Measurements from ENCODE around the gene PTBP2. TPM values are rescaled to one million over a fixed set of nuclear protein-coding genes. Genes with fewer than 3 reads are reported as not detected.

PTBP2 gene
- total and polyA plus RNA-seq, 10 of the 15 experiments (the other 5 are each of a cell fraction or from before 2014, with no cell fraction given): 5.8 to 17.5 (median 11.1) TPM

DNA sequence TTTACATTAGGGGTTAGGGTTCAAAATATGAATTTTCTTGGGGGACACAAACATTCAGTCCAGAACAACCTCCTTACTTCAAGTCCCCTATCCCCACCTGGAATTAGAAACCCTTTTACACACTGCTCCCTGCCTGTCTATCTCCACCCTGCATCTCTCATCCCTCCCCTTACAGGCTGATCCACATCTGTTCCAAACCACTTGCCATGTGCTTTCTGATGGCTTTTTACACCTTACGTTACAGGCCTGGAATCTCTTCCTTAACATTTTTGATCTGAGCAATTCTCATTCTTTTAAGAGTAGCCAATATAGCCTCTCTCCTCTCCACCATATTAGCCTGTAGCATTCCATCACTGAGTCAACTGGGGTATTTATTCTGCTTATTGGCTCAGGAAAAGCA is 122.0 kb downstream of the PTBP2 start:
- H3K4me3 ChIP-seq: no peak overlapping the region
- 93% methylated on average over 1 of the region's 1 CpG for WGBS (ENCODE audit: insufficient coverage, insufficient replicate concordance, low lambda C conversion rate, missing lambda C conversion rate)
- no peak overlapping the region for H3K4me2 ChIP-seq (ENCODE audit: control insufficient read depth, insufficient read depth)
- H2AFZ ChIP-seq (ENCODE audit: control insufficient read depth, low read depth, low read length): no peak overlapping the region
- TF ChIP-seq EP300 (IDR thresholded peaks at IDR 0.05; ENCODE audit: borderline replicate concordance in 1 of 2, control insufficient read depth in 1 of 2, low read depth in 2 of 2, low read length in 2 of 2) (no peak), MTA2 (IDR thresholded peaks at IDR 0.05; ENCODE audit: low read depth) (no peak), CBX5 (IDR thresholded peaks at IDR 0.05; ENCODE audit: low read depth) (no peak), KAT2A (conservative IDR thresholded peaks at IDR 0.05; ENCODE audit: control insufficient read depth, low read depth, low read length) (no peak), MYC (IDR thresholded peaks at IDR 0.05; ENCODE audit: insufficient read depth, insufficient read length, insufficient replicate concordance, low read length, severe bottlenecking) (no peak), SMAD1 (IDR thresholded peaks at IDR 0.05; ENCODE audit: low read depth, partially characterized antibody) (no peak), SUZ12 (IDR thresholded peaks at IDR 0.05; ENCODE audit: unreplicated experiment) (no peak), BMI1 (IDR thresholded peaks at IDR 0.05; ENCODE audit: borderline replicate concordance) (no peak), EZH2 (IDR thresholded peaks at IDR 0.05; ENCODE audit: borderline replicate concordance, control insufficient read depth, low read depth, low read length) (no peak), TARDBP (IDR thresholded peaks at IDR 0.05; ENCODE audit: borderline replicate concordance) (no peak), POLR2AphosphoS2 (IDR thresholded peaks at IDR 0.05; ENCODE audit: low read depth, low read length) (no peak), SIX5 (IDR thresholded peaks at IDR 0.05; ENCODE audit: low read depth, low read length, severe bottlenecking) (no peak), SMC3 (IDR thresholded peaks at IDR 0.05; ENCODE audit: borderline replicate concordance, low read length) (no peak), IKZF1 (conservative IDR thresholded peaks at IDR 0.05) (no peak)
- TF ChIP-seq, protein P1, sequence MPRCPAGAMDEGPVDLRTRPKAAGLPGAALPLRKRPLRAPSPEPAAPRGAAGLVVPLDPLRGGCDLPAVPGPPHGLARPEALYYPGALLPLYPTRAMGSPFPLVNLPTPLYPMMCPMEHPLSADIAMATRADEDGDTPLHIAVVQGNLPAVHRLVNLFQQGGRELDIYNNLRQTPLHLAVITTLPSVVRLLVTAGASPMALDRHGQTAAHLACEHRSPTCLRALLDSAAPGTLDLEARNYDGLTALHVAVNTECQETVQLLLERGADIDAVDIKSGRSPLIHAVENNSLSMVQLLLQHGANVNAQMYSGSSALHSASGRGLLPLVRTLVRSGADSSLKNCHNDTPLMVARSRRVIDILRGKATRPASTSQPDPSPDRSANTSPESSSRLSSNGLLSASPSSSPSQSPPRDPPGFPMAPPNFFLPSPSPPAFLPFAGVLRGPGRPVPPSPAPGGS (IDR thresholded peaks at IDR 0.05; ENCODE audit: borderline replicate concordance, insufficient read depth, low read depth, low read length, poor library complexity, severe bottlenecking): no peak
- TF ChIP-seq, protein P2, sequence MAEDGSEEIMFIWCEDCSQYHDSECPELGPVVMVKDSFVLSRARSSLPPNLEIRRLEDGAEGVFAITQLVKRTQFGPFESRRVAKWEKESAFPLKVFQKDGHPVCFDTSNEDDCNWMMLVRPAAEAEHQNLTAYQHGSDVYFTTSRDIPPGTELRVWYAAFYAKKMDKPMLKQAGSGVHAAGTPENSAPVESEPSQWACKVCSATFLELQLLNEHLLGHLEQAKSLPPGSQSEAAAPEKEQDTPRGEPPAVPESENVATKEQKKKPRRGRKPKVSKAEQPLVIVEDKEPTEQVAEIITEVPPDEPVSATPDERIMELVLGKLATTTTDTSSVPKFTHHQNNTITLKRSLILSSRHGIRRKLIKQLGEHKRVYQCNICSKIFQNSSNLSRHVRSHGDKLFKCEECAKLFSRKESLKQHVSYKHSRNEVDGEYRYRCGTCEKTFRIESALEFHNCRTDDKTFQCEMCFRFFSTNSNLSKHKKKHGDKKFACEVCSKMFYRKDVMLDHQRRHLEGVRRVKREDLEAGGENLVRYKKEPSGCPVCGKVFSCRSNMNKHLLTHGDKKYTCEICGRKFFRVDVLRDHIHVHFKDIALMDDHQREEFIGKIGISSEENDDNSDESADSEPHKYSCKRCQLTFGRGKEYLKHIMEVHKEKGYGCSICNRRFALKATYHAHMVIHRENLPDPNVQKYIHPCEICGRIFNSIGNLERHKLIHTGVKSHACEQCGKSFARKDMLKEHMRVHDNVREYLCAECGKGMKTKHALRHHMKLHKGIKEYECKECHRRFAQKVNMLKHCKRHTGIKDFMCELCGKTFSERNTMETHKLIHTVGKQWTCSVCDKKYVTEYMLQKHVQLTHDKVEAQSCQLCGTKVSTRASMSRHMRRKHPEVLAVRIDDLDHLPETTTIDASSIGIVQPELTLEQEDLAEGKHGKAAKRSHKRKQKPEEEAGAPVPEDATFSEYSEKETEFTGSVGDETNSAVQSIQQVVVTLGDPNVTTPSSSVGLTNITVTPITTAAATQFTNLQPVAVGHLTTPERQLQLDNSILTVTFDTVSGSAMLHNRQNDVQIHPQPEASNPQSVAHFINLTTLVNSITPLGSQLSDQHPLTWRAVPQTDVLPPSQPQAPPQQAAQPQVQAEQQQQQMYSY (CRISPR knock-in tag; IDR thresholded peaks at IDR 0.05): no peak
- H3K79me2 ChIP-seq (ENCODE audit: control insufficient read depth, insufficient read depth, low read length): no peaks in the 10 kb centered on the region
- no peaks in the 10 kb centered on the region for H4K20me1 ChIP-seq (ENCODE audit: control insufficient read depth, insufficient read depth)
- H3K27ac ChIP-seq (ENCODE audit: control insufficient read depth, insufficient read depth): no peak overlapping the region
- intact Hi-C loops (cut with micrococcal nuclease; ENCODE audit: unreplicated experiment) (no loop called here), in situ Hi-C loops (cut with MboI) (loop anchor here (5.0 kb wide), 1 partner anchor 606 kb away; no protein-coding TSS in a partner anchor)
- SMC1A ChIA-PET (ENCODE audit: uncharacterized antibody, unreplicated experiment): interaction anchor here (1.2 kb wide), 1 partner anchor 608 kb away, joined by 3 read pairs; no protein-coding TSS in a partner anchor
- no peaks in the 10 kb centered on the region for H3K36me3 ChIP-seq (ENCODE audit: control insufficient read depth in 2 of 2, insufficient read depth in 2 of 2, low read length in 1 of 2)
- H3K27me3 ChIP-seq (replicated peaks in 1 of 2; ENCODE audit: control insufficient read depth in 2 of 2, insufficient read depth in 2 of 2, low read length in 1 of 2): no peaks in the 10 kb centered on the region
- ATAC-seq (no peak), DNase-seq (ENCODE audit: low read depth, low spot score) (no peak), FAIRE-seq (no peak)
- no peaks in the 10 kb centered on the region for H3K4me1 ChIP-seq (ENCODE audit: control insufficient read depth, insufficient read depth, low read length)
- no peaks in the 10 kb centered on the region for H3K9me3 ChIP-seq (replicated peaks; ENCODE audit: control insufficient read depth, insufficient read depth, low read length)
- no peak overlapping the region for H3K9ac ChIP-seq (ENCODE audit: control insufficient read depth, insufficient read depth, low read length)
- no TSS peak for BruUV-seq (replicated peaks)
- POLR2A ChIA-PET: no interaction called here
- RAD21 ChIA-PET (ENCODE audit: unreplicated experiment): interaction anchor here (1.2 kb wide), 1 partner anchor 9 kb away, joined by 3 read pairs; no protein-coding TSS in a partner anchor
- CTCF ChIA-PET: interaction anchor here (0.7 to 1.1 kb wide), 2 partner anchors 27 to 626 kb away, joined by 3 to 4 read pairs; no protein-coding TSS in a partner anchor
